Activated naive CD8-positive, alpha-beta T cell treated with anti-CD3 and anti-CD28 coated beads, Interleukin-2, amount 50 U/mL, for 24 hours (primary cell): ENCODE data around the gene TRIM16.
"Not testable (repeated sequence)": the region's sequence is repeated elsewhere in the genome, so short reads cannot be mapped to it uniquely, and the experiment has no call there.

Experiments used
- ATAC-seq: fragments of 150-1000 bp; cut with Tn5 transposase; one replicate; pipeline ENCODE4 v1.10.0; 2021
- DNase-seq: peaks from one replicate; pipeline ENCODE4 v3.0.0; 2021
- H3K27ac Mint-ChIP-seq: one replicate; pipeline ENCODE4 v1.8.0; 2021; ENCODE audit warnings: mild to moderate bottlenecking, mixed read lengths
- H3K27me3 Mint-ChIP-seq: one replicate; pipeline ENCODE4 v1.8.0; 2021; ENCODE audit warnings: mixed read lengths
- H3K36me3 Mint-ChIP-seq: one replicate; pipeline ENCODE4 v1.8.0; 2021; ENCODE audit warnings: low read depth, mixed read lengths
- H3K4me1 Mint-ChIP-seq: one replicate; pipeline ENCODE4 v1.8.0; 2021; ENCODE audit warnings: mixed read lengths
- H3K4me3 Mint-ChIP-seq: one replicate; pipeline ENCODE4 v1.8.0; 2021; ENCODE audit warnings: mild to moderate bottlenecking, moderate library complexity, mixed read lengths
- H3K9me3 Mint-ChIP-seq: one replicate; pipeline ENCODE4 v1.8.0; 2021; ENCODE audit warnings: mixed read lengths

The TRIM16 gene

GRCh38 chr17:15674640-15675039 is 9.5 kb downstream of the TRIM16 start:
- not testable (repeated sequence) for ATAC-seq, H3K27ac Mint-ChIP-seq

GRCh38 chr17:15669526-15669925 is 14.6 kb downstream of the TRIM16 start:
- H3K27ac Mint-ChIP-seq, H3K9me3 Mint-ChIP-seq, ATAC-seq, H3K27me3 Mint-ChIP-seq, DNase-seq, H3K4me1 Mint-ChIP-seq, H3K4me3 Mint-ChIP-seq: not testable (repeated sequence)
- peaks cover 32% of the 10 kb centered on the region for H3K36me3 Mint-ChIP-seq

More at GRCh38 chr17:15674640-15675039, 9.5 kb downstream of the TRIM16 start:
- not testable (repeated sequence) for H3K27me3 Mint-ChIP-seq, H3K4me1 Mint-ChIP-seq, H3K9me3 Mint-ChIP-seq, H3K4me3 Mint-ChIP-seq, DNase-seq
- H3K36me3 Mint-ChIP-seq = peaks cover 30% of the 10 kb centered on the region

- no peaks in the 10 kb centered on the region for H3K9me3 Mint-ChIP-seq
- H3K4me1 Mint-ChIP-seq = no peaks in the 10 kb centered on the region
- ATAC-seq (no peak), DNase-seq (no peak)
- H3K36me3 Mint-ChIP-seq = peaks cover 26% of the 10 kb centered on the region
- H3K27me3 Mint-ChIP-seq = no peaks in the 10 kb centered on the region
- no peak overlapping the region for H3K27ac Mint-ChIP-seq
- no peak overlapping the region for H3K4me3 Mint-ChIP-seq
These were observed 20.4 kb downstream of the TRIM16 start for GRCh38 chr17:15663691-15664090.

DNA sequence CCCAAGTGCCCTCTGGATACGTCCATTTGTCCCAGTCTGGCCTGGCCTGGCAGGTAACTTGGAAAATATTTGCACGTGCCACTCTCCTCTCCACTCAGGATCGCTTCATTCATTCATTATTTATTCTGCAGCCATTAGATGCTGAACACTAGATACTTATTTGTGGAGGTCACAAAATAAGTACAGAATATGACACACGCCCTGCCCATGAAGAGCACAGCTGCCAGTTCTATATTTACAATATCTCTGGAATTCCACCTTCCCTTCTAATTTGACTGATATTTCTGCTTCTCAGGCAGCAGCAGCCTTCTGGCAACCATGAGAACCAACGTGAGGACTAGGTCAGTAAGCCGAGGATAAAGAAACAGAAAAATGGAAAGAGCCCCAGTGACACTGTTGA is 20.9 kb downstream of the TRIM16 start:
- no peaks in the 10 kb centered on the region for H3K27me3 Mint-ChIP-seq
- no peaks in the 10 kb centered on the region for H3K9me3 Mint-ChIP-seq
- no peak overlapping the region for H3K4me3 Mint-ChIP-seq
- H3K27ac Mint-ChIP-seq = no peak overlapping the region
- H3K4me1 Mint-ChIP-seq = no peaks in the 10 kb centered on the region
- no peak for DNase-seq
- H3K36me3 Mint-ChIP-seq = peaks cover 26% of the 10 kb centered on the region
- no peak for ATAC-seq

DNA sequence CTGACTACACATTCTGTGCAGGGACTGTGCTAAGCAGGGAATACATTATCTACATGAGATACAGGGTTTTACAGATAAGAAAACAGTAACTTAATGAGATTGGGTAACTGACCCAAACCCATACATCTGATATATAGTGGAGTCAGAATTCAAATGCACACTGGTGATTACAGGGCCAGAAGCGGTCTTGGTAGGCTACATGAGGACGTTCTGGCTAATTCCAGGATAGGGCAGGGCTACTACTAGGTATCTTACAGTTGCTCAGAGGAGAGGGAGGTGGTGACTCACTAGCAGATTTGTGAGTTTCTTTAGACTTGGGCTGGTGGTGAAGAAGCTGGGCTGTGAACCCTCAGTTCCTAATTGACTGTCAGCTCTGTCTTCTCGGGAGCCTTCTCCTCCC is 21.4 kb downstream of the TRIM16 start:
- no peak overlapping the region for H3K27ac Mint-ChIP-seq
- H3K27me3 Mint-ChIP-seq = no peaks in the 10 kb centered on the region
- no peak for ATAC-seq
- H3K4me3 Mint-ChIP-seq = no peak overlapping the region
- H3K9me3 Mint-ChIP-seq = no peaks in the 10 kb centered on the region
- no peak for DNase-seq
- peaks cover 27% of the 10 kb centered on the region for H3K36me3 Mint-ChIP-seq
- no peaks in the 10 kb centered on the region for H3K4me1 Mint-ChIP-seq

DNA sequence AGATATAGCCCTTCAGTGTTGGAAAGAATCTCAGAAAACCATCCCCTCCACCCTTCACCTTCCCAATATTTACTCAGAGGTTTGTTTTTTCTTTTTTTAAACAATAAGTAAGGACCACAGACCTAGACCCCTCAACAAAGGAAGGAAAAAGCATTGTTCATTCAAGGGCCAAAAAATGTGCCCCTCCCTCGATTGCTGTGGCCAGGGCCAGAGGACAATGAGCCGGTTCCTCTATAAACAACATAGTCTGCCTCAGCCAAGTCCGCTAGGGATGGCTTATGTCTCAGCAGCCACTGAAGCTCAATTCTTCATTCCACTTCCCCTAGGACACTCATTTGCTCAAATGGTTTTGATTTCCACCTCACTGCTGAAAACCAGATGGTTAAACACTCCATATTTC is 24.0 kb downstream of the TRIM16 start:
- Mint-ChIP-seq H3K4me3 (no peak overlapping the region), H3K9me3 (no peaks in the 10 kb centered on the region), H3K27me3 (no peaks in the 10 kb centered on the region), H3K36me3 (peaks cover 23% of the 10 kb centered on the region), H3K27ac (no peak overlapping the region), H3K4me1 (no peaks in the 10 kb centered on the region)
- ATAC-seq = no peak
- no peak for DNase-seq

DNA sequence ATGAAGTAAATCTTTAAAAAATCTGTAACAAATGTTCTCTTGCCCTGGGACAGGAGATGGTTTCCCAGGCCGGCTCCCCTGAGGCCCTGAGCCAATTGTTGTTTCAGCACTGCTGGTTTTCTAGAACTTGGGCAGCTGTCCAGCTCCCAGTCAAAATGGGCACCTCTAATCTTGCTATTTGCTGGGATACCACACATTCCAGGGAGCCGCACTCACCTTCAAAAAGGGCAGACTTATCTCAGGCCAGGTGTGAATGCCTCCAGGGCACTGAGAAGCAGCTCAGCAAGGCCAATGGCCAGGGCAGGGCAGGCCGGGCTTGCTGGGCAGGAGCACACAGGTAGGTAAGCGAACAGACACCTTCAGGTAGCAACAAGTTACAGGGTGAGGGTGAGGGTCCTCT is 24.4 kb downstream of the TRIM16 start:
- Mint-ChIP-seq H3K4me1 (no peaks in the 10 kb centered on the region), H3K27me3 (no peaks in the 10 kb centered on the region), H3K9me3 (no peaks in the 10 kb centered on the region), H3K4me3 (no peak overlapping the region), H3K36me3 (peaks cover 23% of the 10 kb centered on the region), H3K27ac (no peak overlapping the region)
- ATAC-seq (no peak), DNase-seq (no peak)

DNA sequence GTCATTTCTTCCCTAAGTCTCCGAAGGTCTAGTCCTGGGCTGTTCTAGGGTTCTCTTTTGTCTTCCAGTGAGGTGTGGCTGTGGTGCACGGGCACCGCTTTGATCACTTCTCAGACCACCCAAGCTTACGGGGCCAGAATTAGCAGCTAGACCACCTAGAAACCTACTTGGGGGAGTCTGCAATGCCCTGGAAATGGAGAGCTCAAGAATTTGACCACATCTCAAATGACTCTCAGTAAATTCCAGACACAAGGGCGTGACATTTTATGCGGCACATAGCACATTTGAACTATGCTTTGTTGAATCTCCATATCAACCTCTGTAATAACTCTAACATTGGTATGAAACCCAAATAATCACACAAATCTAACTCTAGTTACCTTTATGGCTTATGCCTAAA is 24.9 kb downstream of the TRIM16 start:
- H3K27me3 Mint-ChIP-seq = no peaks in the 10 kb centered on the region
- no peak overlapping the region for H3K27ac Mint-ChIP-seq
- ATAC-seq (no peak), DNase-seq (no peak)
- H3K4me1 Mint-ChIP-seq = no peaks in the 10 kb centered on the region
- H3K4me3 Mint-ChIP-seq = no peak overlapping the region
- peaks cover 23% of the 10 kb centered on the region for H3K36me3 Mint-ChIP-seq
- no peaks in the 10 kb centered on the region for H3K9me3 Mint-ChIP-seq

- ATAC-seq (no peak), DNase-seq (no peak)
- H3K36me3 Mint-ChIP-seq = peaks cover 18% of the 10 kb centered on the region
- no peak overlapping the region for H3K27ac Mint-ChIP-seq
- H3K9me3 Mint-ChIP-seq = no peaks in the 10 kb centered on the region
- H3K4me1 Mint-ChIP-seq = no peaks in the 10 kb centered on the region
- no peaks in the 10 kb centered on the region for H3K27me3 Mint-ChIP-seq
- H3K4me3 Mint-ChIP-seq = no peak overlapping the region
These were observed 25.8 kb downstream of the TRIM16 start for GRCh38 chr17:15658296-15658695.

DNA sequence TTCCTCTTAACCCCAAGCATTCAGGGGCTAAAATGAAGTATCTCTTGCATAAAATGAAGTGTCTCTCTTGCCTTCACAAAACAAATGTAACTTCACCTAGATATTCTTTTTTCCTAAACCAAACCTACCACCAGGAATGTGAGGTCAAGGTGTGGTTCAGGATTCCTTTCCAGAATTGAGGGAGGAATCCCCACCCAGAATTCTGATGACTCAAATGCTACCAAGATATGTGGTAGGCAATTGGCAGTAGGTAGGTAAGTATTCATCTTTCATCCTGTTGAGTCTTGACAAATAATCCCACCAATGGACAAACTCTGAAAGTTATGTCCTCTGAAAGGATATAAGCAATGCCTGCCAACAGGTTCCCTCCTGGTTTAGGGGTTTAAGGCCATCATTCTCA is 26.2 kb downstream of the TRIM16 start:
- Mint-ChIP-seq H3K4me1 (no peaks in the 10 kb centered on the region), H3K27ac (no peak overlapping the region), H3K9me3 (no peaks in the 10 kb centered on the region), H3K36me3 (peaks cover 21% of the 10 kb centered on the region), H3K4me3 (no peak overlapping the region), H3K27me3 (no peaks in the 10 kb centered on the region)
- ATAC-seq (no peak), DNase-seq (no peak)

DNA sequence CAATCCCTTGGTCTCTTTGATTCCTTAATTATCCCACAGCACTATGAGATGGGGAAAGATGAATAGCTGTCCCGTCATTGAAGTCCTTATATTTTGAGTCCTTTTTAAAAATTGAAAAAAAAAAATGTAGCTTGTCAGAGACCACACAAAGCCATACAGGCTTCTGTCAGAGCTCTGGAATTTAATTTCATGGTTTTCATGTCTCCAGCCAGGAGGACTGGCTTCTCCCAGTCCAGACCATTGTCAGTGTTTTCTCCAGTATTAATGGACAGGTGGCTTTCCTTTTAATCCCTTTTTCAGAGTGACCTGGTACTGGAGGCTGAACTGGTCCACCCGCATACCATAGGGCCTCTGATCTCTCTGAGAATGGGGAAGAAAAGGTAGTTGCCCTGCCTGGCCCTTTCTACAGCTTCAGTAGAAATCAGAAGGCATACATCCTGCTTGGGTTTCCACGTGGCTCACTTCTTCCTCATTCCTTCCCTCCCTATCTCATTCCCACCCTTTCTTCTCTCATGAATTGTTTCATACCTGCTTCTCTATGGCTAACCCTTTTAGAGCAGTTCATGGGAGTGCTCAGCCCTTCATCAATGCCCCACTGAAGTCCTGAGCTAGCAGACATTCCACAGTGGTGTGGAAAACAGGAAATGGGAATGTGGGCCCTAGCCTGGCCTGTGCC is 29.1 kb downstream of the TRIM16 start:
- Mint-ChIP-seq H3K36me3 (peaks cover 18% of the 10 kb centered on the region), H3K27ac (no peak overlapping the region)
- ATAC-seq = no peak

DNA sequence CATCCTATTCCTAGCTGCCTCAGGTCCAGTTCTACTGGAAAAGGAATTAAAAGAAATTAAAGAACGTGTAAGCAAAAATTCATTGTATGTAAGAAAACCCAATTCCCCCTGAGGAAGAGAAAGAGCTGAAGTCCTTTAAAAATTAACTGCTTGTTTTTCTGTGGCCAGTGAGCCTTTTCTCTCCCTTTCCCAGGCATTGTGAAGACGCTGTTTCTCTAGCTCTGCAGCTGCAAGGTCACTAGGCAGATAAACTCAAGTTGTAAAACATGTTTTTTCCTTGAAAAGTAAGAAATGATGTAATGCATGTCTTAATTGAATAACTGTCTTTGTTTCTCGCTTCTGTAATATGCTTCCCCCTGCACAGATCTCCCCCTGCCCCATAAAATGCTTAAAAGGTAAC is 29.7 kb downstream of the TRIM16 start:
- H3K4me1 Mint-ChIP-seq, H3K27ac Mint-ChIP-seq, H3K4me3 Mint-ChIP-seq: not testable (repeated sequence)

More for the DNA sequence above, 29.1 kb downstream of the TRIM16 start:
- Mint-ChIP-seq H3K4me1 (peaks cover 1% of the 10 kb centered on the region), H3K27me3 (no peaks in the 10 kb centered on the region), H3K4me3 (no peak overlapping the region), H3K9me3 (no peaks in the 10 kb centered on the region)
- no peak for DNase-seq

GRCh38 chr17:15652960-15653359 is 31.2 kb downstream of the TRIM16 start:
- DNase-seq (no peak), ATAC-seq (no peak)
- no peak overlapping the region for H3K4me3 Mint-ChIP-seq
- H3K36me3 Mint-ChIP-seq = peaks cover 12% of the 10 kb centered on the region
- H3K27me3 Mint-ChIP-seq = no peaks in the 10 kb centered on the region
- peaks cover 1% of the 10 kb centered on the region for H3K4me1 Mint-ChIP-seq
- no peaks in the 10 kb centered on the region for H3K9me3 Mint-ChIP-seq
- H3K27ac Mint-ChIP-seq = no peak overlapping the region

More for the DNA sequence above, 29.7 kb downstream of the TRIM16 start:
- DNase-seq, H3K9me3 Mint-ChIP-seq, ATAC-seq, H3K27me3 Mint-ChIP-seq: not testable (repeated sequence)
- peaks cover 18% of the 10 kb centered on the region for H3K36me3 Mint-ChIP-seq

DNA sequence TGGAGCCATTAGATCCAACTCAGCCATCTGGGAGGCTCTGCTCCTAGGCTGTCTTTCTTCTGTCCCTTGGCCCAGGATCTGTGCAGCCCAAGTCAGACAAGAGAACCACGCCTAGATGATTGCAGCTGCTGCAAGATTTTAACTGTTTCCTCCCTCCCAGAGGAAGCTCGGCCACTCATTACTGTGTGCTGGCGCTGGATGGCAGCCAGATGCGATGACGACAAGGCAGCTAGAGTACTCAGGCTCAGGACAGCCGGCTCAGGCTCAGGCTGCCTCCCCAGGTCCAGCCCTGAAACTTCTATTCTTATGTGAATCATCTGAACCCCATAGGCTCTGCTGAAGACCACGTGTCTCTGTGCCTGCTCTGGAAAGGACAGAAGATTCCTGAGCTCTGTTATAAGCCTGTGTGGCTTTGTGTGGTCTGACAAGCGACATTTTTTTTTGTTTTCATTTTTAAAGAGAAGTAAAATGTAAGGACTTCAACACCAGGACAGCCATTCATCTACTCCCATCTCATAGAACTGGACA is 32.5 kb downstream of the TRIM16 start:
- ATAC-seq (peak; percentile 46), DNase-seq (peak; percentile 3)
- Mint-ChIP-seq H3K9me3 (no peaks in the 10 kb centered on the region), H3K27me3 (no peaks in the 10 kb centered on the region), H3K36me3 (peaks cover 5% of the 10 kb centered on the region), H3K4me3 (no peak overlapping the region), H3K27ac (no peak overlapping the region), H3K4me1 (peaks cover 1% of the 10 kb centered on the region)

GRCh38 chr17:15650741-15651582 is 33.1 kb downstream of the TRIM16 start:
- H3K4me3 Mint-ChIP-seq = no peak overlapping the region
- H3K9me3 Mint-ChIP-seq = no peaks in the 10 kb centered on the region
- peaks cover 1% of the 10 kb centered on the region for H3K4me1 Mint-ChIP-seq
- H3K27ac Mint-ChIP-seq = no peak overlapping the region
- ATAC-seq (no peak), DNase-seq (no peak)
- no peaks in the 10 kb centered on the region for H3K27me3 Mint-ChIP-seq
- peaks cover 5% of the 10 kb centered on the region for H3K36me3 Mint-ChIP-seq
